Measurements from ENCODE around the gene STK4. TPM values are rescaled to one million over a fixed set of nuclear protein-coding genes. Genes with fewer than 3 reads are reported as not detected.
A peak's percentile ranks its signal among the peaks of the same experiment; 100 is the strongest.
"Not testable (repeated sequence)": the region's sequence is repeated elsewhere in the genome, so short reads cannot be mapped to it uniquely, and the experiment has no call there.

Gene STK4
- total RNA-seq, 1 experiment from 2014 or later: 49.2 TPM

DNA sequence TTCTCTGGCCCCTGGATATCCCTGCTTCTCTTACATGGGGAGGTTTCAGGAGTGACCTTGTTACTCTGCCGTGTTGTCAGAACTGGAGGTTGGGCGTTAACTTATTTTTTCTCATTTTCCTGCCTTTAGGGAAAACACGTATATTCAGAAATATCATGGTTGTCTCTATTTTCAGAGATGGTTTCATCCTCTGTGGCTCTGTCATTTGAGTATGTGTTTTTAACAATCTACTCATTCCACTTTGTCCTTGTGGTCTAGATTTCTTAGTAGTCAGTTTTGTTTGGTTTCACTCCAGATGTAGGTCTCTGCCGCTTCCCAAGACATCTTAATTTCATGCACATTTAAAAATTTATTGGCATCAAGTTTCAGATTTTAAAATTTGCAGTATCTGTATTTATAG lies 88.7 kb downstream of the STK4 start:
- H3K27me3 ChIP-seq: no peaks in the 10 kb centered on the region
- H3K4me3 ChIP-seq: no peak overlapping the region
- H3K4me1 ChIP-seq: peaks cover 5% of the 10 kb centered on the region
- H3K9me3 ChIP-seq (replicated peaks): no peaks in the 10 kb centered on the region
- no peak overlapping the region for H3K27ac ChIP-seq
- peaks cover 7% of the 10 kb centered on the region; the same call in 1 of the 2 replicates for H3K36me3 ChIP-seq
- DNase-seq: no peak

- H3K9me3 ChIP-seq (replicated peaks): no peaks in the 10 kb centered on the region
- peaks cover 7% of the 10 kb centered on the region; the same call in 1 of the 2 replicates for H3K36me3 ChIP-seq
- no peaks in the 10 kb centered on the region for H3K27me3 ChIP-seq
- H3K4me1 ChIP-seq: peaks cover 13% of the 10 kb centered on the region; the same call in 1 of the 2 replicates
- DNase-seq: no peak
- H3K4me3 ChIP-seq: no peak overlapping the region
- no peak overlapping the region for H3K27ac ChIP-seq
Measured at GRCh38 chr20:45056473-45057173, 90.3 kb downstream of the STK4 start.

DNA sequence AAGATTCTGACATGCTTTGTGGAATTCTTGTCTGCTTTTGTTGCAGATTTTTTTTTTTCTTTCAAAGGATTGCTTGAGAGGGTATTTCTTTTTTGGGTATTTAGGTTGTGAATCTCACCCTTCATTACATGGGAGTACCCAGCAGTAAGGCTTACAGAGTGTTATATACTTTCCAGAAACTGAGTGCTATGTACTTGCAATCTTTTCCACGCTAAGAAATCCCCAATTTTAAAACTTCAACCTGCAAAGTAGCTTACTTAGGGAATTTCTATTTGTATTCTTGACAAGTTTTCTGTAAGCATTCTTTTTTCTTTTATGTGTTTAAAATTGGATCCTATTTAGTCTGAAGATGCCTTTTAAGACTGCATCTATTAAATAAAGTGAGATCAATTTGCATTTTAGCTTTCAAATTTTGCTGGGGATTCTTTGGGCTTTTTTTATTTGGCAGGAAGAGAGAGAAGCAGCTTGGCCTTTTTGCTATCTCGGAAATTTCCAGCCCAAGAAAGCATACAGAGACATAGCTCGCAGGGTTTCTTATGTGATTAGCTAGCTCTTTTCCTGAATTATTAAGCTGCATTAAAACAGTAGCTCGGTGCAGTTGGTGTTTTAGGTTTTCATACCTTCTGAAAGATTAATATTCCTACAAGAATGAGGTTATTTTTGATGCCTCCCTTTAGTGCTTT lies 92.0 kb downstream of the STK4 start:
- Histone ChIP-seq H3K27me3 (no peaks in the 10 kb centered on the region), H3K9me3 (replicated peaks) (no peaks in the 10 kb centered on the region), H3K4me1 (peaks cover 12% of the 10 kb centered on the region; the same call in 1 of the 2 replicates), H3K36me3 (peaks cover 8% of the 10 kb centered on the region; the same call in 1 of the 2 replicates), H3K27ac (no peak overlapping the region), H3K4me3 (no peak overlapping the region)
- no peak for DNase-seq

DNA sequence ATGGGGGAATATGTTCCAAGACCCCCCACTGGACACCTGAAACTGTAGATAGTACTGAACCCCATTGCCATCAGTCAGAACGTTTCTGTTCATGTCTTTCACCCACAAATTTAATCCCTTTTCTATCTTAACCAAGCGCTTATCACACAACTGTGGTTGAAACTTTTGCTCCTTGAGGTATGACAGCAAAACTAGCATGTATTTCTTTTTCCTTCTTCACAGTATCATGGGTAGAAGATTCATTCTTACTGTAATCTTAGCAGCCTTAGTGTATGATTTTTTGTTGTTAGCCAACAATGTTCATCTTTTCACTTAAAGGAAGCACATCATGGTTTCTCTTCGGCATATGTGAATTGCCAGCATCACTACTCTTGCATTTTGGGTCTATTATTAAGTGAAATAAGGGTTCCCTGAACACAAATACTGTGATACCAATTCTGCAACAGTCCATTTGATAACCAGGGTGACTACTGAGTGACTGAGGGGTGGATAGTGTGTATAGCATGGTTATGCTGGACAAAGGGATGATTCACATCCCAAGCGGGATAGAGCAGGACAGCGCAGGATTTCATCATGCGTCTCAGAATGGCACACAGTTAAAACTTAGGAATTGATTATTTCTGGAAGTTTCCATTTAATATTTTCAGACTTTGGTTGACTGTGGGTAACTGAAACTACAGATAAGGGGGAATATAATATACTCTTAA lies 92.9 kb downstream of the STK4 start:
- no peaks in the 10 kb centered on the region for H3K9me3 ChIP-seq (replicated peaks)
- no peaks in the 10 kb centered on the region for H3K27me3 ChIP-seq
- H3K36me3 ChIP-seq: peaks cover 6% of the 10 kb centered on the region; the same call in 1 of the 2 replicates
- no peak overlapping the region for H3K4me3 ChIP-seq
- H3K4me1 ChIP-seq: peaks cover 10% of the 10 kb centered on the region; the same call in 1 of the 2 replicates
- DNase-seq: no peak
- no peak overlapping the region for H3K27ac ChIP-seq

DNA sequence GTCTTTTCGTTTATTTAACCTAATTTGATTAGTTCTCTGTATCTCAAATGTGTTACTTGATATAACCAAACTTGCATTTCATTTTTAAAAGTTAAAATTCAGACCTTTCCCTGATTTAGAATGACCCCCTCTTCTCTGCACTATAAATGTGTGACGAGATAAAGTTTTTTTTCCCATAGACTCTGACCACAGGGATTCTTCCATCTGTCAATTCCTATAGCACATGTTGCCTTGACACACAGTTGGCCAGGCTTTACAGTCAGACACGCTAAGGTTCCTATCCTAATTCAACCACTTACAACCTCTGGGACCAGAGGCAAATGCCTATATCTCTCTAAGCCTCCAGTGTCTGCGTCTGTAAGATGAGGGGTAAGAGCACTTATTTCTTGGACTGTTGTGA lies 94.0 kb downstream of the STK4 start:
- no peak overlapping the region for H3K4me3 ChIP-seq
- H3K9me3 ChIP-seq (replicated peaks): no peaks in the 10 kb centered on the region
- peaks cover 10% of the 10 kb centered on the region; the same call in 1 of the 2 replicates for H3K4me1 ChIP-seq
- H3K27me3 ChIP-seq: no peaks in the 10 kb centered on the region
- no peak overlapping the region for H3K27ac ChIP-seq
- peak; percentile 16 to 41 for DNase-seq
- peaks cover 6% of the 10 kb centered on the region; the same call in 1 of the 2 replicates for H3K36me3 ChIP-seq

DNA sequence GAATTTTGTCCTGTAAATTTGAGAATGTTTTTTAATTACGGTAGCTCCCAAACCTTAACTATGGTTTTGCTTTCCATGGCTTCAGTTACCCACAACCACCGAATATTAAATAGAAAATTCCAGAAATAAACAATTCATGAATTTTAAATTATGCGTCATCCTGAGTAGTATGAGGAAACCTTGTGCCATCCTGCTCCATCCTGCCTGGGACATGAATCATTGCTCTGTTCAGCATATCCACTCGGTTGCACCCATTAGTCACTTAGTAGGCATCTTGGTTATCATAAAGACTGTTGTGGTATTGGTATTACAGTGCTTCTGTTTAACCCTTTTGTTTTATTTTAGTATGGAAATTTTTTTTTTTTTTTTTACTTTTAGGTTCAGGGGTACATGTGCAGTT lies 94.9 kb downstream of the STK4 start:
- no peak for DNase-seq
- Histone ChIP-seq H3K4me3 (no peak overlapping the region), H3K4me1 (peaks cover 10% of the 10 kb centered on the region; the same call in 1 of the 2 replicates), H3K27me3 (no peaks in the 10 kb centered on the region), H3K27ac (no peak overlapping the region), H3K36me3 (peaks cover 6% of the 10 kb centered on the region; the same call in 1 of the 2 replicates), H3K9me3 (replicated peaks) (no peaks in the 10 kb centered on the region)

- not testable (repeated sequence) for H3K27me3 ChIP-seq; H3K27ac ChIP-seq; H3K9me3 ChIP-seq (replicated peaks); H3K36me3 ChIP-seq; H3K4me3 ChIP-seq; DNase-seq
- H3K4me1 ChIP-seq: peaks cover 10% of the 10 kb centered on the region; the same call in 1 of the 2 replicates
Measured at GRCh38 chr20:45063107-45063506, 96.8 kb downstream of the STK4 start.

DNA sequence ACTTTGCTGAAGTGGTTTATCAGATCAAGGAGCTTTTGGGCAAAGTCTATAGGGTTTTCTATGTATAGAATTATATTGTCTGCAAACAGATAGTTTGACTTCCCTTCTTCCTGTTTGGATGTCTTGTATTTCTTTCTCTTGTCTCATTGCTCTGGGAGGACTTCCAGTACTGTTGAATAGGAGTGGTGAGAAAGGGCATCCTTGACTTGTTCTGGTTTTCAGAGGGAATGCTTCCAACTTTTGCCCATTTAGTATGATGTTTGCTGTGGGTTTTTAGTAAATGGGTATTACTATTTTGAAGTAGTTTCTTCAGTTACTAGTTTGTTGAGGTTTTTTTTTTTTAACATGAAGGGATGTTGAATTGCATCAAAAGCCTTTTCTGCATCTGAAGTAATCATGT lies 98.5 kb downstream of the STK4 start:
- H3K4me1 ChIP-seq: peaks cover 10% of the 10 kb centered on the region; the same call in 1 of the 2 replicates
- H3K9me3 ChIP-seq (replicated peaks): no peaks in the 10 kb centered on the region
- no peak overlapping the region for H3K4me3 ChIP-seq
- H3K27ac ChIP-seq: no peak overlapping the region
- no peaks in the 10 kb centered on the region for H3K27me3 ChIP-seq
- no peak for DNase-seq
- peaks cover 3% of the 10 kb centered on the region; the same call in 1 of the 2 replicates for H3K36me3 ChIP-seq

- Histone ChIP-seq H3K4me1 (no peaks in the 10 kb centered on the region), H3K36me3 (peaks cover 3% of the 10 kb centered on the region; the same call in 1 of the 2 replicates), H3K27ac (no peak overlapping the region), H3K4me3 (no peak overlapping the region), H3K9me3 (replicated peaks) (no peaks in the 10 kb centered on the region), H3K27me3 (no peaks in the 10 kb centered on the region)
- no peak for DNase-seq
Measured at GRCh38 chr20:45066372-45066771, 100.1 kb downstream of the STK4 start.

GRCh38 chr20:45067087-45067486 lies 100.8 kb downstream of the STK4 start:
- Histone ChIP-seq H3K36me3 (peaks cover 3% of the 10 kb centered on the region; the same call in 1 of the 2 replicates), H3K27ac (no peak overlapping the region), H3K4me1 (no peaks in the 10 kb centered on the region), H3K27me3 (no peaks in the 10 kb centered on the region), H3K9me3 (replicated peaks) (no peaks in the 10 kb centered on the region), H3K4me3 (no peak overlapping the region)
- no peak for DNase-seq

GRCh38 chr20:45067558-45067957 lies 101.2 kb downstream of the STK4 start:
- Histone ChIP-seq H3K4me1 (no peaks in the 10 kb centered on the region), H3K4me3 (no peak overlapping the region), H3K9me3 (replicated peaks) (no peaks in the 10 kb centered on the region), H3K27me3 (no peaks in the 10 kb centered on the region), H3K27ac (no peak overlapping the region), H3K36me3 (peaks cover 3% of the 10 kb centered on the region; the same call in 1 of the 2 replicates)
- no peak for DNase-seq

DNA sequence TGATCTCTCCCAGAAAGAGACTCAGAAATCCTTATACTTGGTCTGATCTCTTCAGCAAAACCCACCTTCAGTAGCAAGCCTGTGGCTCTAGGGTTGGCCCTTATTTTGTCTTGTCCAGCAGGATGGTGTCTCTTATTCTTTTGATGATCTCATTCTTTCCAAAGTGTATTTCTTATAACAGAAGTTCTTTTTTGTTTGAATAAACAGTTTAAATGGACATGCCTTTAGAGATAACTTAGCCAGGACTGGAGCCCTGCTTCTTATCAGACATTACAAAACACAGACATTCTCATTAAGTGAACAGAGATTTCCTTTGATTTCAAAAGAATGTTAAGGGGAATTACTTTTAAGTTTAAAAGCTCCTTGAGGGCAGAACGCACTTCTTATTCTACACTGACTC lies 102.9 kb downstream of the STK4 start:
- H3K9me3 ChIP-seq (replicated peaks): no peaks in the 10 kb centered on the region
- H3K4me3 ChIP-seq: no peak overlapping the region
- DNase-seq: no peak
- no peak overlapping the region for H3K27ac ChIP-seq
- H3K27me3 ChIP-seq: no peaks in the 10 kb centered on the region
- H3K4me1 ChIP-seq: no peaks in the 10 kb centered on the region
- no peaks in the 10 kb centered on the region for H3K36me3 ChIP-seq

- no peaks in the 10 kb centered on the region for H3K9me3 ChIP-seq (replicated peaks)
- no peak overlapping the region for H3K4me3 ChIP-seq
- no peak overlapping the region for H3K27ac ChIP-seq
- no peaks in the 10 kb centered on the region for H3K27me3 ChIP-seq
- DNase-seq: no peak
- H3K4me1 ChIP-seq: no peaks in the 10 kb centered on the region
- H3K36me3 ChIP-seq: peaks cover 5% of the 10 kb centered on the region; the same call in 1 of the 2 replicates
Measured at GRCh38 chr20:45070932-45071632, 104.8 kb downstream of the STK4 start.

GRCh38 chr20:45072066-45072465 lies 105.8 kb downstream of the STK4 start:
- H3K36me3 ChIP-seq: peaks cover 5% of the 10 kb centered on the region; the same call in 1 of the 2 replicates
- no peak for DNase-seq
- no peak overlapping the region for H3K27ac ChIP-seq
- H3K27me3 ChIP-seq: no peaks in the 10 kb centered on the region
- H3K4me3 ChIP-seq: no peak overlapping the region
- H3K9me3 ChIP-seq (replicated peaks): no peaks in the 10 kb centered on the region
- no peaks in the 10 kb centered on the region for H3K4me1 ChIP-seq

All from SJCRH30 (cell line).